DOHH2 (cell line): ENCODE data around the gene IL17REL.

Source experiments
- EZH2phosphoT487 ChIP-seq: fragments of 200-600 bp; sonication (generic); IDR thresholded peaks from 2 replicates; pipeline ENCODE4 v1.6.1; 2017; ENCODE audit warnings: borderline replicate concordance, mild to moderate bottlenecking, antibody characterized with exemption, low read length, moderate library complexity, mixed read lengths
- TF ChIP-seq, protein P1 (sequence below): fragments of 200-600 bp; sonication (generic); IDR thresholded peaks from one replicate; pipeline ENCODE4 v1.5.1; 2014; ENCODE audit warnings: antibody characterized with exemption, mild to moderate bottlenecking, low read depth, low read length; ENCODE audit not compliant: poor library complexity, severe bottlenecking

DNA sequence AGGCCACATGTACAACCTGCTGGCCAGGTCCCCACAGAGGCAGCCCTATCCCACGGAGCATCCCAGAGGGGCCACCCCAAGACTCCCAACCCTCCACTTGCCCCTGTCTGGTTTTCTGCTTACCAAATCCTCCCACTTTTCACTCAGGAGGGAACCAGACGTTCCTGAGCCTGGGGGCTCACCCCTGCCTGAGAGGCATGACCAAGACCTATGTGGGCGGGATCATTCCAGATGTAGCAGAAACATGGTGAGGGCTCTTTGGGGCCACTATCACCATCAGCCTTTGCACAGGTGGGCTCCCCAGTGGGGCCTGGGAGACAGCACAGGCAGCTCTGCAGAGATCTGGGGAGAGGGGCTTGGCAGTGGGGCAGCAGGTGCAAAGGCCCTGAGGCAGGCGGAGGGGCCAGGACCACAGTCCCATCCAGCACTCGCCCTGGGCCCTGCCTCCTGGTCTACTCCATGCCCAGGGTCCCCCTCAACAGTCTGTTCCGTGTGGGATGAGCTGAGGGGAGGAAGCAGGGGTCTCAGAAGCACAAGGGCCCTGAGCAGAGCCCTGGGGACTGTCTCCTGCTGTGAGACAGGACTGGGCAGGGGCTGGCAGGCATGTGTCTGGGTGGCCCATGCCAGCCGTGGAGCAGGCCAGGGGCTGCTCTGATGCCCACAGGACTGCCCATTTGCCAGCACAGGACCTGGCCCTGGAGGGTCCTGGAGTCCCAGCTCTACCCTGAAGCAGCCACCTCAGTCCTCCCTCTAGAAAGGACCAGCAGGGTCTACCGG lies 42.6 kb downstream of the IL17REL start:
- TF ChIP-seq, protein P1, sequence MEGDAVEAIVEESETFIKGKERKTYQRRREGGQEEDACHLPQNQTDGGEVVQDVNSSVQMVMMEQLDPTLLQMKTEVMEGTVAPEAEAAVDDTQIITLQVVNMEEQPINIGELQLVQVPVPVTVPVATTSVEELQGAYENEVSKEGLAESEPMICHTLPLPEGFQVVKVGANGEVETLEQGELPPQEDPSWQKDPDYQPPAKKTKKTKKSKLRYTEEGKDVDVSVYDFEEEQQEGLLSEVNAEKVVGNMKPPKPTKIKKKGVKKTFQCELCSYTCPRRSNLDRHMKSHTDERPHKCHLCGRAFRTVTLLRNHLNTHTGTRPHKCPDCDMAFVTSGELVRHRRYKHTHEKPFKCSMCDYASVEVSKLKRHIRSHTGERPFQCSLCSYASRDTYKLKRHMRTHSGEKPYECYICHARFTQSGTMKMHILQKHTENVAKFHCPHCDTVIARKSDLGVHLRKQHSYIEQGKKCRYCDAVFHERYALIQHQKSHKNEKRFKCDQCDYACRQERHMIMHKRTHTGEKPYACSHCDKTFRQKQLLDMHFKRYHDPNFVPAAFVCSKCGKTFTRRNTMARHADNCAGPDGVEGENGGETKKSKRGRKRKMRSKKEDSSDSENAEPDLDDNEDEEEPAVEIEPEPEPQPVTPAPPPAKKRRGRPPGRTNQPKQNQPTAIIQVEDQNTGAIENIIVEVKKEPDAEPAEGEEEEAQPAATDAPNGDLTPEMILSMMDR, result no peak
- no peak for TF ChIP-seq EZH2phosphoT487
